Esophagus muscularis mucosa (tissue), 4 donors: ENCODE results near the gene CXXC1. TPM values are rescaled to one million over a fixed set of nuclear protein-coding genes. Genes with fewer than 3 reads are reported as not detected.

ENCODE experiments used
- DNase-seq: peaks from one replicate; pipeline ENCODE4 v3.0.0-alpha.2; 2017; ENCODE audit errors: extremely low spot score
- H3K27ac ChIP-seq, 4 donors: fragments of 200-600 bp; sonication (generic); replicated peaks in 1 of 4; 1 replicate in 3 of 4; 2 replicates in 1 of 4; pipeline ENCODE4 v1.5.1; 2016 to 2019; ENCODE audit warnings: mild to moderate bottlenecking in 1 of 4
- H3K27me3 ChIP-seq, 4 donors: fragments of 200-600 bp; sonication (generic); one replicate each; pipeline versions ENCODE4 v1.5.1 to v1.6.0; 2016 to 2019
- H3K36me3 ChIP-seq, 4 donors: fragments of 200-600 bp; sonication (generic); one replicate each; pipeline ENCODE4 v1.5.1; 2016 to 2019
- H3K4me1 ChIP-seq, 4 donors: fragments of 200-600 bp; sonication (generic); one replicate each; pipeline ENCODE4 v1.5.1; 2016 to 2019
- H3K4me3 ChIP-seq, 4 donors: fragments of 200-600 bp; sonication (generic); 1 replicate in 2 of 4; 2 replicates in 2 of 4; pipeline ENCODE4 v1.5.1; 2016 to 2019; ENCODE audit warnings: mild to moderate bottlenecking in 4 of 4, moderate library complexity in 1 of 4
- H3K9me3 ChIP-seq, 4 donors: fragments of 200-600 bp; sonication (generic); 1 replicate in 3 of 4; 2 replicates in 1 of 4; pipeline ENCODE4 v1.5.1; 2016 to 2019
- EP300 ChIP-seq: sonication (generic); formaldehyde crosslinking; IDR thresholded peaks from one replicate; pipeline ENCODE4 v1.6.1; 2017; ENCODE audit warnings: antibody characterized with exemption
- POLR2A ChIP-seq: fragments of 450-650 bp; IDR thresholded peaks from one replicate; pipeline ENCODE4 v1.6.1; 2017; ENCODE audit warnings: antibody characterized with exemption, moderate library complexity, mild to moderate bottlenecking, low read depth
- POLR2AphosphoS5 ChIP-seq, 2 donors: sonication (generic); formaldehyde crosslinking; IDR thresholded peaks; one replicate each; pipeline ENCODE4 v1.6.1; 2017; ENCODE audit warnings: antibody characterized with exemption in 2 of 2
- WGBS: methylation state at CpG from one replicate; pipeline ENCODE4 v1.1.5; 2018; 5-methylcytosine and 5-hydroxymethylcytosine counted together
- intact Hi-C: fragments of 100-400 bp; cut with DNase I; formaldehyde crosslinking; loops from one replicate; pipeline ENCODE4 v1.15.1; 2023
- total RNA-seq, 4 donors: library from RNA; depleted of rRNA; stranded (reverse); fragments of >200 nt; gene quantifications; one replicate each; pipeline versions ENCODE4 v1.1.0 to v1.2.1, GENCODE V29; 2016
- TF ChIP-seq, protein P1 (sequence below), 3 experiments: fragments of 200-600 bp in 2 of 3; fragments of 450-650 bp in 1 of 3; sonication (generic) in 2 of 3; IDR thresholded peaks; one replicate each; pipeline ENCODE4 v1.5.1; 2017 to 2019; ENCODE audit warnings: antibody characterized with exemption in 3 of 3, mild to moderate bottlenecking in 2 of 3, moderate library complexity in 1 of 3

The CXXC1 gene
- total RNA-seq, 4 donors from 2014 or later = 38.6 to 58.1 (median 49.2) TPM

GRCh38 chr18:50280707-50281294 is 6.7 kb downstream of the CXXC1 start:
- no peak for DNase-seq
- Histone ChIP-seq H3K27ac (peak overlapping the region; percentile 93 to 97 (median 94)), H3K4me1 (peaks cover 28 to 36% (median 32%) of the 10 kb centered on the region in 4 donors), H3K27me3 (no peaks in the 10 kb centered on the region), H3K36me3 (peaks cover 19 to 76% (median 61%) of the 10 kb centered on the region in 4 donors), H3K4me3 (peak overlapping the region; percentile 91 to 94 (median 94)), H3K9me3 (no peaks in the 10 kb centered on the region)
- WGBS = 1% methylated on average over 16 of the region's 16 CpGs
- no peak for TF ChIP-seq POLR2A
- intact Hi-C loops = loop anchor here (10.0 kb wide), 4 partner anchors 466 to 914 kb away; partner anchors contain the start of genes ACAA2, ME2, MEX3C and RPL17

- Histone ChIP-seq H3K27ac (peak overlapping the region in 1 of 4 donors; percentile 95), H3K9me3 (no peaks in the 10 kb centered on the region), H3K27me3 (no peaks in the 10 kb centered on the region), H3K36me3 (peaks cover 30 to 76% (median 61%) of the 10 kb centered on the region in 4 donors), H3K4me1 (peaks cover 28 to 34% (median 32%) of the 10 kb centered on the region in 4 donors), H3K4me3 (peak overlapping the region in 2 of 4 donors; percentile 91 to 94)
- DNase-seq = no peak
- no peak for TF ChIP-seq POLR2A
- TF ChIP-seq, protein P1, sequence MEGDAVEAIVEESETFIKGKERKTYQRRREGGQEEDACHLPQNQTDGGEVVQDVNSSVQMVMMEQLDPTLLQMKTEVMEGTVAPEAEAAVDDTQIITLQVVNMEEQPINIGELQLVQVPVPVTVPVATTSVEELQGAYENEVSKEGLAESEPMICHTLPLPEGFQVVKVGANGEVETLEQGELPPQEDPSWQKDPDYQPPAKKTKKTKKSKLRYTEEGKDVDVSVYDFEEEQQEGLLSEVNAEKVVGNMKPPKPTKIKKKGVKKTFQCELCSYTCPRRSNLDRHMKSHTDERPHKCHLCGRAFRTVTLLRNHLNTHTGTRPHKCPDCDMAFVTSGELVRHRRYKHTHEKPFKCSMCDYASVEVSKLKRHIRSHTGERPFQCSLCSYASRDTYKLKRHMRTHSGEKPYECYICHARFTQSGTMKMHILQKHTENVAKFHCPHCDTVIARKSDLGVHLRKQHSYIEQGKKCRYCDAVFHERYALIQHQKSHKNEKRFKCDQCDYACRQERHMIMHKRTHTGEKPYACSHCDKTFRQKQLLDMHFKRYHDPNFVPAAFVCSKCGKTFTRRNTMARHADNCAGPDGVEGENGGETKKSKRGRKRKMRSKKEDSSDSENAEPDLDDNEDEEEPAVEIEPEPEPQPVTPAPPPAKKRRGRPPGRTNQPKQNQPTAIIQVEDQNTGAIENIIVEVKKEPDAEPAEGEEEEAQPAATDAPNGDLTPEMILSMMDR (IDR thresholded peaks at IDR 0.05) = no peak
- no peak for TF ChIP-seq POLR2AphosphoS5 (IDR thresholded peaks at IDR 0.05)
- no peak for TF ChIP-seq EP300
- WGBS = 93% methylated on average over 7 of the region's 7 CpGs
- intact Hi-C loops = loop anchor here (10.0 kb wide), 4 partner anchors 465 to 915 kb away; partner anchors contain the start of genes ACAA2, ME2, MEX3C and RPL17
Observed at GRCh38 chr18:50279752-50280151, 7.7 kb downstream of the CXXC1 start.

- DNase-seq = no peak
- intact Hi-C loops = no loop called here
- WGBS = 91% methylated on average over 6 of the region's 6 CpGs
- Histone ChIP-seq H3K36me3 (peaks cover 40 to 76% (median 62%) of the 10 kb centered on the region in 4 donors), H3K4me3 (no peak overlapping the region), H3K9me3 (no peaks in the 10 kb centered on the region), H3K4me1 (peaks cover 28 to 34% (median 32%) of the 10 kb centered on the region in 4 donors), H3K27me3 (no peaks in the 10 kb centered on the region), H3K27ac (no peak overlapping the region)
- TF ChIP-seq POLR2AphosphoS5 (IDR thresholded peaks at IDR 0.05) (no peak), POLR2A (no peak), EP300 (no peak)
- TF ChIP-seq, protein P1 (IDR thresholded peaks at IDR 0.05) = no peak
Observed at GRCh38 chr18:50277942-50278341, 9.6 kb downstream of the CXXC1 start.

DNA sequence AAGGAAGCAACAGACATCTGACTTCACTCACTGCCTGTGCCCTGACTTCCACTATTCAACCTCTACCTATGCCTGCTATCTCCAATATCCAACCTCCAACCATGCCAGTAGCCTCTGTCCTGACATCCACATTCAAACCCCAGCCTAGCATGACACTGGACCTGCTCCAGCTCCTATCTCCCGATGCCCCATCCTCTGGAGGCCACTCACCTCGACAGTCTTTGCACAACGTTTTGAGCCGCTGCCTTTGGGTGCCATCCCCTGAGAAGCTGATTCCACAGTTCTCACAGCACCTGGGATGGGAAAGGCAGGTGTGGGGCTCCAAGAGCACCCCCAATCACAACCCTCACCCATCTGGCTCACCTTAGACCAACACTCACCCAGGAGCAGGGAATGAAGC is 11.0 kb downstream of the CXXC1 start:
- 87% methylated on average over 4 of the region's 4 CpGs for WGBS
- H3K4me3 ChIP-seq = no peak overlapping the region
- TF ChIP-seq, protein P1 (IDR thresholded peaks at IDR 0.05) = no peak
- no peak for TF ChIP-seq EP300
- no peak for TF ChIP-seq POLR2AphosphoS5 (IDR thresholded peaks at IDR 0.05)
- TF ChIP-seq POLR2A = no peak
- H3K27me3 ChIP-seq = no peaks in the 10 kb centered on the region
- peaks cover 55 to 83% (median 73%) of the 10 kb centered on the region in 4 donors for H3K36me3 ChIP-seq
- no peak for DNase-seq
- peaks cover 21 to 23% (median 23%) of the 10 kb centered on the region in 4 donors for H3K4me1 ChIP-seq
- no peaks in the 10 kb centered on the region for H3K9me3 ChIP-seq
- no peak overlapping the region for H3K27ac ChIP-seq
- intact Hi-C loops = no loop called here

GRCh38 chr18:50275503-50276036 is 11.9 kb downstream of the CXXC1 start:
- Histone ChIP-seq H3K27ac (no peak overlapping the region), H3K9me3 (no peaks in the 10 kb centered on the region), H3K36me3 (peaks cover 59 to 91% (median 82%) of the 10 kb centered on the region in 4 donors), H3K4me3 (no peak overlapping the region), H3K4me1 (peaks cover 19 to 20% (median 19%) of the 10 kb centered on the region in 4 donors), H3K27me3 (no peaks in the 10 kb centered on the region)
- TF ChIP-seq POLR2AphosphoS5 (IDR thresholded peaks at IDR 0.05) (no peak), EP300 (no peak), POLR2A (no peak)
- TF ChIP-seq, protein P1 (IDR thresholded peaks at IDR 0.05) = no peak
- 94% methylated on average over 16 of the region's 19 CpGs for WGBS
- DNase-seq = no peak
- intact Hi-C loops = no loop called here
